Superior temporal gyrus (tissue), 1 donor: Measurements from ENCODE around the gene CEP170B.
"Not testable (repeated sequence)": the region's sequence is repeated elsewhere in the genome, so short reads cannot be mapped to it uniquely, and the experiment has no call there.

Experiments used
- DNase-seq: peaks from one replicate; pipeline ENCODE4 v3.0.0-alpha.2; 2016; ENCODE audit errors: extremely low spot score

CEP170B gene

GRCh38 chr14:104843442-104844305, 21.4 kb upstream of the CEP170B start:
- peak; percentile 16 for DNase-seq

DNA sequence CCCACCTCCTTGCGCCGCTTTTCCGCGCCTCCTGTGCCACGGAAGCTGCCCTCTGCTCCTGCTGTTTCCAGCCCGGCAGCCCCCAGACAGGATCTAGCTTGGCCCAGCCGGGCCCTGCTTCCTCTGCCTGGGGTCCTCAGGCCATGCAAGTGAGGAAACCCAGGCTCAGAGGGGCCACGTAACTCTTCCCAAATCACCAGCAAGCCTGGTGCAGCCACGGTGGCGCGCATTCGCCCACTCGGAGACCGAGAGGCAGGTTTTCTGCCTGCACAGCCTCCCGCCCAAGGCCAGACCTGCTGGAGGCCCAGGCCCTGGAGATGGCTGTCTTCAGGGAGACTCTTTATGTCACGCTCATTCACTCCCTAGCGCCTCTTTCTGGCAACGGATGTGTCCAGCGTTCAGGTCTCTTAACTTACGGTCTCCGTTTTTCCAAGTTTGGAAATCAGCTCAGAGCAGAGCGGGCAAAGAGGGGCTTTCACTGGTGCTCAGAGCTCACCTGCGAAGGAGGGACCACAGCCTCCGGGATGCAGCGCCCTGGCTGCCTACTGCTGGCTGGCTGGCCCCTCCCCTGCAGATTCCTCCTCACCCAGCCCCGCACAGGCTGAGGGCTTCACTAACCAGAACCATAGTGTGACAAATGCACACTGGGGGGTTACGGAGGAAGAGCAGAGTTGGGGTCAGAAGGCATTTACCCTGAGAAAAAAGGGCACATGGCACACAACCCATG, 20.6 kb upstream of the CEP170B start:
- peak; percentile 29 for DNase-seq

GRCh38 chr14:104845033-104845666, 19.9 kb upstream of the CEP170B start:
- DNase-seq: no peak

- no peak for DNase-seq
These were observed 19.1 kb upstream of the CEP170B start for GRCh38 chr14:104845834-104846441.

GRCh38 chr14:104852280-104852663, 12.8 kb upstream of the CEP170B start:
- DNase-seq: no peak

DNA sequence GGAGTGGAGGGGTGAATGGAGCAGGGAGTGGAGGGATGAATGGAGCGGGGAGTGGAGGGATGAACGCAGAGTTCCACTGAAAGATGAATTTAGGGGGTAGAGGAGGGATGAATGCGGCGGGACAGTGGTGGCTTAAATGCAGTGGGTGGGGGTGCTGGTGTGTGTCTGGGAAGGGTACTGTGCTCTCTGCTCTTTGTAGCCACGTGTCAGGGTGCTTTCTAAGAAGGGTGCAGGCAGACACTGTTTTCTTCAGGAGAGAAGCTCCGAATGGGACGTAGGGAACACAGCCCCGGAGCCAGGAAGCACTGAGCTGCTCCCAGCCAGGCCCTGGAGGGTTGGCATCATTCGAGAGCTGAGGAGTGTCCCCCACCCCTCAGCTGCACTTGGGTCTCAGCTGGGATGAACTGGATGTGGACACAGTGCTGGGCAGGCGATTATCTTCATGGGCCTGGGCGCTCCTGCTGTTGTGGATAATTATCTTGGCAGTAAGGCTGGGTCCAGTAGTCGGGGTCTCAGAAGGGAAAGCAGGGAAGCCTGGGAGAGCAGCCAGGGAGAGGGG, 9.5 kb upstream of the CEP170B start:
- DNase-seq: no peak

DNA sequence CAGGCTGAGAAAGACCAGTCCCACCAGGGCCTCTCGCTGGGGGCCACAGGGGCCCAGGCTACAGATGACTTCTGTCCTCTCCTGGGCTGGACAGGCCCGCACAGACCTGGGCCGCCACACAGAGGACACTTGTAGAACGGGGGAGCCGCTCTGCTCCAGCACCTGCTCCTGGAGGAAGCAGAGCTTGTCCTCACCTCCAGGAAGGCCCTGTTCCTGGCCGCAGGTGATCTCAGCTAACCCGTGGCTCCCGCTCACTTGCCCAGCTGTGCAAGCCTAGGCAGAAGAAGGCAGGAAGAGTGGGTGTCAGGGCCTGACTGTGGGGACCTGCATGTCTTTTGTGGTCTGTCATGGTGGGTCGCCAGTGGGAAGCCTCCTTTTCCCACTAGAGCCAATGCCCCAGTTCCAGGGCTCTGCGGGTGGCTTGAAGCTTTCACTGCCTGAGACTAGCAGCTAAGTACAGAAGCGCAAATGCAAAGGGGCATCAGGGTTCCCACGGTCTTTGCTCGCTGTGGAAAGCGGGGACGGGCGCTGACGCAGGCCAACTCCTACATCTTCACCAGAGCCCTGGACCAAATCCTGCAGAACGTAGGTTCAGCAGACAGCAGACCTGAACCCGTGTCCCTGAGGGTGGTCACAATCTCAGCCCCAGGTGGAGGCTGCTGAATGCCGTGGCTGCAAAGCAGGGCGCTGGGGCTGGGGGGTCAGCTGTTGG, 8.8 kb upstream of the CEP170B start:
- no peak for DNase-seq

DNA sequence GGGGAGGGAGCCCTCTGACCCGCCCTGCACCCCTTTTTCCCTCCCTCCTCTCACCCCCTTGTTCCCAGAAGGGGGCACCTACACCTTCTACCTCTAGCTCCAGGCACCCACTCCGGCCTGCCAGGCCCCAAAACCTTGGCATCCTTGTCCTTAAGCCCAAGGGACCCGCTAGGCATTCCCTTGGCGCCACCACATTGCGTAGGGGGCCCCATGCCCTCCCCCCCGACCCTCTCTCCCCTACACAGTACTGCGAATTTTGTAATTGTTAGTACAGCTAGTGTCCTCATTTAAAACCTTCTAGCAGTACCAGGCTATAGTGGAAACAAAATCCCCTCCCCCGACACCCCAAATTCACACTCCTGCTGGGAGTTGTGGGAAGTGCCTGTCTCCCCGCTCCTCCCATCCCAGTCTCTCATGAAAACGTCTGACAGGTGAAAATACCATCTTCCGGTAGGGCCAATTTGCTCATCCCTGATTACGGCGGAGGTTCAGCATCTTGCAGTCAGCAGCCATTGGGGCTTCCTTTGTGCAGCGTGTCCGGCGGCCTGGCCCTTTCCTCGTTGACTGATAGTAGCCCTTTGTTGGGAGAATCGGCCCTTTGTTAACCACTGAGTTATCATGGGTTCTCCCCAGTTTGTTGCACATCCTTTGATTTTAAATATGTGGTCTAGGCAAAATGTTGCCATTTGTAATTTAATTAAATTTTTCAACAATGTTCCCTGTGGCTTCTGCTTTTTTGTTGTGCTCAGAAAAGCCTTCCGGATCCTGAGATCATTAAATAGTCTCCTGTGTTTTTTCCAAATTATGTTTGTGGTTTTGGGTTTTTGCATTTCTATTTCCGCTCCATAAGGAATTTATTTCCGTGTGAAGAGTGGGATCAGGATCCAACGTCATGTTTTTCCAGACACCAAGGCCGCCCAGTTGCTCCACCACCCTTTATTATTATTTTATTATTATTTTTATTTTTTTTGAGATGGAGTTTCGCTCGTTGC, 7.9 kb upstream of the CEP170B start:
- DNase-seq: peak; percentile 75

DNA sequence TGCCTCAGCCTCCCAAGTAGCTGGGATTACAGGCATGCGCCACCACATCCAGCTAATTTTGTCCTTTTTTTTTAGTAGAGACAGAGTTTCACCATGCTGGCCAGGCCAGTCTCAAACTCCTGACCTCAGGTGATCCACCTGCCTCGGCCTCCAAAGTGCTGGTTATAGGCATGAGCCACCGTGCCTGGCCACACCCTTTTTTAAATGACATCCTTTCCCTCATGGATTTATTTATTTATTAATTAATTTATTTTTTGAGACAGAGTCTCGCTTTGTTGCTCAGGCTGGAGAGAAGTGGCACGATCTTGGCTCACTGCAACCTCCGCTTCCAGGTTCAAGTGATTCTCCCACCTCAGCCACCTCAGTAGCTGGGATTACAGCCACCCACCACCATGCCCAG, 7.1 kb upstream of the CEP170B start:
- not testable (repeated sequence) for DNase-seq

GRCh38 chr14:104858811-104859426, 6.1 kb upstream of the CEP170B start:
- DNase-seq: no peak

DNA sequence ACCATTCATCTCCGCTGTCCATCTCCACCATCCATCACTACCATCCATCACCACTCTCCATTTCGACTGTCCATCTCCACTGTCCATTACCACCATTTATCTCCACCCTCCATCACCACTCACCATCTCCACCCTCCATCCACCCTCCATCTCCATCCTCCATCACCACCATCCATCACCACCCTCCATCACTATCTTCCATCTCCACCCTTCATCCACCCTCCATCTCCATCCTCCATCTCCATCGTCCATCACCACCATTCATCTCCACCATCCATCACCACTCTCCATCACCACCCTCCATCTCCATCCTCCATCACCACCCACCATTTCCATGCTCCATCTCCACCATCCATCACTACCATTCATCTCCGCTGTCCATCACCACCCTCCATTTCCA, 5.2 kb upstream of the CEP170B start:
- DNase-seq: no peak

DNA sequence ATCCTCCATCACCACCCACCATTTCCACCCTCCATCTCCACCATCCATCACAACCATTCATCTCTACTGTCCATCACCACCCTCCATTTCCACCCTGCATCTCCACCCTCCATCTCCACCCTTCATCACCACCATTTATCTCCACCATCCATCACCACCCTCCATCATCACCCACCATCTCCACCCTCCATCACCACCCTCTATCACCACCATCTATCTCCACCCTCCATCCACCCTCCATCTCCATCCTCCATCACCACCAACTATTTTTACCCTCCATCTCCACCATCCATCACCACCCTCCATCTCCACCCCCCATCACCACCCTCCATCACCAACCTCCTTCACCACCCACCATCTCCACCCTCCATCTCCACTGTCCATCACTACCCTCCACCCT, 4.7 kb upstream of the CEP170B start:
- DNase-seq: no peak

- DNase-seq: no peak
These were observed 1.8 kb upstream of the CEP170B start for GRCh38 chr14:104863131-104863862.

DNA sequence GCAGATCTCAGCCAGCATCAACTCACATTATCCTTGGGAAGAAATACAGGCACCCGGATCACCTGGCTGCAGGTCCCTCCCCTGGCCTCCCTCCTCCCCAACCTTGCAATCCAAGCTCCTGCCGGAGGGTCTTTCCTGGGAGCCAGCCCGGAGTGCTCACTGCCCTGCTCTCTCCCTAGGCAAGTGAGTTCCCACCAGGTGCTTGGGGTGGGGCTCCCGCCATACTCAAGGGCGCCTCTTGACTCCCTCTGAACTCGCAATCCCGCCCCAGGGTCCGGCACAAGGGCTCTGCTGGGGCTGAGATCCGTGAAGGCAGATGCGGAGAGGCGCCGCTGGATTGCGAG, 1.2 kb upstream of the CEP170B start:
- no peak for DNase-seq

- DNase-seq: no peak
These were observed 594 bp upstream of the CEP170B start for GRCh38 chr14:104864267-104865080.

- no peak for DNase-seq
These were observed 768 bp downstream of the CEP170B start for GRCh38 chr14:104865631-104866441.
